ENCODE data around the gene ZNF213.
"Not testable (repeated sequence)": the region's sequence is repeated elsewhere in the genome, so short reads cannot be mapped to it uniquely, and the experiment has no call there.

Gene ZNF213

DNA sequence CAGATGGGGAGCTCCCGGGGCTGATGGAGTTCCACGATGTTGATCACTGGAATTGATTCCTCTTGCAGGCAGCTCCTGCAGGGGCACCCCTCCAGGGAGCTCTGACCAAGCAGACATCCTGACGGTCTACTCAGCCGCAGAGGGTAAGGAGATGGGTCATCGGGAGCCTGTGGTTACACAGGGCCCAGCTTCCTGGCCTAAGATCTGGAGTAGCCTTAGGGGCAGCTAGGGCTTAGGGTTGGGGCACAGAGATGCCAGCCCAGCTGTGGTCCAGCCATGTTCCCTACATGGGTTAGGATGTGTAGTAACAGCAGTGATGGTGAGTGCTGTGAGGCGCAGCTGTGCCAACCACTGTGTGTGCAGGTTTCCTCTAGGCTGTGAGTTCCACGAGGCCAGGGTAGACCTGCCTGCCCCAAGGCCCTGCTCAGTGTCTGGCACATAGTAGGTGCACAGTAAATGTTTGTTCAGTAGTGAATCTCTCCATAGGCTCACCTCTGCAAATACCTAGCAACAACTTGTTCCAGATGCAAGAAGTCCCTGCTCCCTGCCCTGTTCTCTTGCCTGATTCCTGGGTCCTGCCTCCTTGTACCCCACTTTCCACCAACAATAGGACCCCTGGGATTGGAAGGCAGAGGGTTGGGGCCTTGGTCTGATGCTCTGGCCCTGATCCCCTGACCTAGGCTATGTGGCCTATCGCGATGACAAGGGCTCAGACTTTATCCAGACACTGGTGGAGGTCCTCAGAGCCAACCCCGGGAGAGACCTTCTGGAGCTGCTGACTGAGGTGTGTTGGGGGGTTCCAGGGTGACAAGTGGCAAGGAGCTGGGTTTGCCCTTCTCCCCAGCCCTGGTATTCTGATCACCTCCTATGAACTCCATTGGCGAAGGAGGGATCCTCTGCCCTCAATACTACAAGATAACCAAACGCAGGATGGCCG, 13.7 kb downstream of the ZNF213 start:
- no peak for DNase-seq

DNA sequence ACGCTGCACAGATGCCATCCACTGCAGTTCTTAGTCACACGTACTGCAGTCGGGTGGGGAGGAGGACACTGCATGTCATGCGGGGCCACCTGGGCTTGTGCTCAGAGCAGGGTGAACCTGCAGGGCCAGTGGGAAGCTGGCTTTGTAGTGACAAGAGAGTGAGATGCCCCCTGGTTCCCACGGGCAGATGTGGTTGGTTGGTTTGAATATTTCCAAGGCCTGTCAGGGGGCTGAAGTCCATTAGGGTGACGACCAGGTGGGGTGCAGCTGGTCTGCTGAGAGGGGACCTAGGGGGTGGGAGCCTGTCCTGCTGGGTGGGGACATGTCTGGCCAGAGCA, 14.3 kb downstream of the ZNF213 start:
- no peak for DNase-seq

DNA sequence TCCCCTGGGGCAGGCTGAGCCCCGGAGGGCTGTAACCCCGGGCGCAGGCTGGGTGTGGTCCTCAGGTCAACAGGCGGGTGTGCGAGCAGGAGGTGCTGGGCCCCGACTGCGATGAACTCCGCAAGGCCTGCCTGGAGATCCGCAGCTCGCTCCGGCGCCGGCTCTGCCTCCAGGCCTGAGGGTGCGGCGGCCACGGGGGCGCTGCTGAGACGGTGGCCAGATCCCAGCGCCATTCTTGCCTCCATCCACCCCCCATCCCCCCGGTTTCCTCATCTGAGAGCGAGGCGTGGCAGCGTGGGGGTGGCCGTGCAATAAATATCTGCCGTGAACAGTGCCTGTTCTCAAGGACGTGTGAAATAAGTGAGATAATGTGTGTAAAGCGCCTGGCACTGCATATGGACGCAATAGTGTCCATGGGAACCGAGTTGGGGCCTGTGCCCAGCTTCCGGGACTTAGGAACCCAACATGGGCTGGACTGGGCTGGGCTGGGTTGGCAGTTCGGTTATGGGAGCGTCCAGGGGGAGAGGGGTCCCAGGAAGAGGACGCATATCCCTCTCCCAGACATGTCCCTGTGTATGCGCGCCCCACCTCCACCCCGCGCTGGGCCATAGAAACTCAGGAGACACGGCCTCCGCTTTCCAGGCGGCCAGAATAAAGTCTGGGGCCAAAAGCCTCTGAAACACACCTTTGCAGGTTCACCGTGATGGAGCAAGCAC, 15.0 kb downstream of the ZNF213 start:
- DNase-seq = peak; percentile 73

DNA sequence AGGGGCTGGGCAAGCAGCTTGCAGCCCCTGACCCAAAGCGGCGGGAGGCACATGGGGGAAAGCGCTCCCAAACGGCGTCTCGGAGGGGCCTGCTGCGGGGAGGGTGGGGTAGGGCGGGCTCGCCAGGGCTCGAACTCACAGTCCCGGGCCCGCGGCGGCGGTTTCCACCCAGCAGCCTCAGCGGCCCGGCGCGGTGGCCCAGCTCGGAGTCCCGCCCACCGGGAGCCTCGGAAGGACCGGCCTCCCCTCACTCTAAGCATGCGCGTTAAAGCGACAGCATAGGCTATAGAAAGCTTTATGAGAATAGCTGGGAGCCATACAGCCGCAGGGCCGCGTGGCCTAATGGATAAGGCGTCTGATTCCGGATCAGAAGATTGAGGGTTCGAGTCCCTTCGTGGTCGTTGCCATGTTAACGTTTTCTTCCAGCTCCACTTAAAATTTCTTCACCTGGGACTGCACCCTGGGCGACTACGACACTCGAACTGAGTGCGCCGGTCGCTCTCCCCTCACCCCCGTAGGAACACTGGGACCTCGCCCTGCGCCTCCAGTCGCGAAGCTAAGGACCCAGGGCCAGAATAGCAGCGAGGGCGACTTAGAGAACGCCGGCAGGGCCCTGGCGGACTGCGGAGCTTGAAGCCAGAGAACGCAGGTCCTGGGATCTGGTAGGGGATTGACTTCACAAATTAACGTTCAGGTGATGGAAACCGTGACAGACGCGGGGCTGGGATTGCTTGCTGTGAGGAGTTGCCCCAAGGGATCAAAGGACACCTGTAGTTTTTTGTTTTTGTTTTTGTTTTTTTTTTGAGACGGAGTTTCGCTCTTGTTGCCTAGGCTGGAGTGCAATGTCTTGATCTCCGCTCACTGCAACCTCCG, 15.8 kb downstream of the ZNF213 start:
- DNase-seq = peak; percentile 100

DNA sequence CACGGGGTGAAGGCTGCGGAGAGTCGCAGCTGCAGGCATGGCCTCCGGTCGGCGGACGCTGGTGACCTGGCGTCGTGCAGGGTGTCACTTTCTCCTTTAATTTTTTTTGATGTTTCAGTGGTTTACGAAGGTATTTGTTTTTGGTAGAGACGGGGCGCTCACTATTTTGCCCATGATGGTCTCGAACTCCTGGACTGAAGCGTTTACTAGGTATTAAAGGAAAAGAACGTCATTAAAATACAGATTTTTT, 17.1 kb downstream of the ZNF213 start:
- DNase-seq = peak; percentile 69

DNA sequence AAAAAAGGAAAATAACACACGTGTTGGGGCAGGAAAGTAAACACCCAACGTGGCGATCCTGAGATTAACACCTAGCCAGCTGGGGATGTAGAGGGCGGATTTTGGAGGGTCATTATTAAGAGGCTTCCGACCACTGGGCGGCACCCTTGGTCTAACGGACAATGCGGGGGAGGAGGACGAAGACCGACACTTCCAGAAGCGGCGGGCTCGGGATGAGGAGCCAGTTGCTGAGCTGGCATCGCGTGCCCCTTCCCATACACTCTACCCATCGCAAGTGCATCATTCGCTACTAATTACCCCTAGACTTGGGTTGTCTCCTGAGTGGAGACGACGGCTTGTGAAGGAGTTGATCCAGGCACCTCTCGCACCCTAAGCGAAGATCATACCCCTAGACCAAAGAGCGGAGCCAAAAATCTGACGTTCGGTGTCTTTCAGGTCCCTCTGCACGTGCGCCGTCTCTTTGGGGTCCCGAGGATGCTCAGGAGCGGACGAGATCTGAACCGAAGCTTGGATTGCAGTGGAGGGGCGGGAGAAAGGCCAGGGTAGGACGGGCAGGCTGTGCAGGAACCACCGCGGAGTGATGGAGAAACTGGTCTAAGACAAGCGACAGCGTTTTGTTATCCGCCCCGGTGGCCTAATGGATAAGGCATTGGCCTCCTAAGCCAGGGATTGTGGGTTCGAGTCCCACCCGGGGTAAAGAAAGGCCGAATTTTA, 17.6 kb downstream of the ZNF213 start:
- DNase-seq = peak; percentile 96

DNA sequence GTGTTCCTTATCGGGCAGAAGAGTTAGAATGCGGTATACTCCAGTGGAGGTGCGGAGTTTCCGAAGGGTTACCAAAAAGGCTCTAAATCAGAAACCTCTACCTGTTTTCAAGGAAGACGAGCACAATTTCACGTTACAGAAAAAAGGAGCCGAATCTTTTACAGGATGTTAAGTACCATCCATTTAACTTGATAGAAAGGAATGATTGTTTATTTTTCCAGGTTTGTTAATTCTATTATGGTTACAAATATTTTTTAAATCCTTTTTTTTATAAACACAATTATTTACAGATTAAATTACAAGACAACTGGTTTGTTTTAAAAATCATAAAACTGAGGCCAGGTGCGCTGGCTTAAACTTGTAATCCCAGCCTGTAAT, 18.2 kb downstream of the ZNF213 start:
- DNase-seq = no peak

DNA sequence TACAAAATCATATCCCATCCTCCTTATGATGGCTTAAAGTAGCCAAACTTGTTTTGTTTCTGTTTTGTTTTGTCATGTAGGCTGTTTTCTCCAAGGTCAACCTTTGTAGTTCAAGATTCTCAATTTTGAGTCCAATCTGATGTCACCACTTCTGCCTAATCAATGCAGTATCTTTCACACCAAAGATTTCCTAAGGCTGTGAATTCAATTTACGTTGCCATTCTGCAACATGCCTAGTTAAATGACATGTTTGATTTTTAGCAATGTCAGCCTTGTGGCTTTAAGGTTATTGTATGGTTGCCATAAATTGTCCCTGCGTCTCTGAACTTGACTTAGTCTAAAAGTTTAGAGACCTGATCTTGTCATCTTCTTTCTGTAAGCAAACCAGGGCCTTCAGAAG, 20.4 kb downstream of the ZNF213 start:
- DNase-seq = no peak

DNA sequence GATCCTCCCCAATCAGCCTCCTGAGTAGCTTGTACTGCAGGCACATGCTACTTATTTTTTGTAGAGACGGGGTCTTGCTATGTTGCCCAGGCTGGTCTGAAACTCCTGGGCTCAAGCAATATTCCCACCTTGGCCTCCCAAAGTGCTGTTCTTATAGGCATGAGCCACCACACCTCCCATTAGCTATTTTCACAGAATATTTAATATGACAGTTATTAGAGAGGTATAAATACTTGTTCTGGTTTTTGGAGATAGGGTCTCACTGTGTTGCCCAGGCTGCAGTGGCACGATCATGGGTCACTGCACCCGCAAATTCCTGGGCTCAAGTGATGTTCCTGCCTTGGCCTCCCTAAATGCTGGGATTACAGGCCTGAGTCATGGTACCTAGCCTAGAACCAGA, 21.1 kb downstream of the ZNF213 start:
- DNase-seq = no peak

DNA sequence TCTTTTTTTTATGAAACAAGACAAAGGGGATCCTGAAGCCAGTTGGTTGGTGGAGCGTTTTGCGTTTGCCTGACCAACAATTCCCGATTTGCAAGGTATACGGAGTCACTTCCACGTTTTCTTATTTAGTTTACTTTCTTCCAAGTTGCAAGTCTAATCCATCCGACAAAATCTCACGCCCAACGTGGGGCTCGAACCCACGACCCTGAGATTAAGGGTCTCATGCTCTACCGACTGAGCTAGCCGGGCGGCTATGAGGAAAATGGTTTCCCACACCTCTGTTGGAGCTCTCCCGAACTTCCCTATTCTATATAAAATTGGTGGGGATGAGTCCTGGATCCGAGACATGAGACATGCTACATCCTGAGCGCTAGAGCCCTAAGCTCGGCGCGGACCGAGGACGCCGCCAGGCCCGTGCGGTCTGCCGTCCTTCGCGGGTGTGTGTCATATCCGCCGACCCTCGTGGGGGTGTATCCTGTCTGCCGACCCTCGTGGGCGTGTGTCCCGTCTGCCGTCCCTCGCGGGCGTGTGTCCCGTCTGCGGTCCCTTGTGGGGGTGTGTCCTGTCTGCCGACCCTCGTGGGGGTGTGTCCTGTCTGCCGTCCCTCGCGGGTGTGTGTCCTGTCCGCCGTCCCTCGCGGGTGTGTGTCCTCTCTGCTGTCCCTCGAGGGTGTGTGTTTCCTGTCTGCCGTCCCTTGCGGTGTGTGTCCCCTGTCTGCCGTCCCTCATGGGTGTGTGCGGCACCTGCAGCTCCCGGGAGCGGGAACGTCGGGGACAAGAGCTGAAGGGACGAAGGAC, 22.6 kb downstream of the ZNF213 start:
- DNase-seq = peak; percentile 98

DNA sequence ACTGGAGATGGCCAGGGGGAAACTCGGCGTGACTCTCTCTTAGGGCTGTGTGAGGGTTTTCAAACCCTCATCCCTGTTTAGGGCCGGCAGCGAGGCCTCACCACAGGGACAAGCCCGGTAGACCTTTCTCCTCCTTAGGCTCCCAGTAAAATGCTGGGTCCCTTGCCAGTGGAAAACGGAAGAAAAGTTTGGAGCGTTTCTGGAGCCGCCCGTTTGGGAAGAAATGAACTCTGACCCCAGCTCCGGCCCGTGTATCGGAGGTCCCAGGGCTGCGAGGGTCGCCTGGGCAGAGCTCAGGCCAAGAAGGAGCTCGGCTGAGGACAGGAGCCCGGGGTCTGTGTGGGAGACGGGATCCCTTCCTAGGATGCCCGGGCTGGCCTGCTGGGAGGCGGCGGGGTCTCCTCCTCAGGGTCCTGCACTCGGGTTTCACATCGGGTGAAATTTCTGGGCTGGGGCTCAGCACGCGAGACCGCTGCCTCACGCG, 23.2 kb downstream of the ZNF213 start:
- no peak for DNase-seq

DNA sequence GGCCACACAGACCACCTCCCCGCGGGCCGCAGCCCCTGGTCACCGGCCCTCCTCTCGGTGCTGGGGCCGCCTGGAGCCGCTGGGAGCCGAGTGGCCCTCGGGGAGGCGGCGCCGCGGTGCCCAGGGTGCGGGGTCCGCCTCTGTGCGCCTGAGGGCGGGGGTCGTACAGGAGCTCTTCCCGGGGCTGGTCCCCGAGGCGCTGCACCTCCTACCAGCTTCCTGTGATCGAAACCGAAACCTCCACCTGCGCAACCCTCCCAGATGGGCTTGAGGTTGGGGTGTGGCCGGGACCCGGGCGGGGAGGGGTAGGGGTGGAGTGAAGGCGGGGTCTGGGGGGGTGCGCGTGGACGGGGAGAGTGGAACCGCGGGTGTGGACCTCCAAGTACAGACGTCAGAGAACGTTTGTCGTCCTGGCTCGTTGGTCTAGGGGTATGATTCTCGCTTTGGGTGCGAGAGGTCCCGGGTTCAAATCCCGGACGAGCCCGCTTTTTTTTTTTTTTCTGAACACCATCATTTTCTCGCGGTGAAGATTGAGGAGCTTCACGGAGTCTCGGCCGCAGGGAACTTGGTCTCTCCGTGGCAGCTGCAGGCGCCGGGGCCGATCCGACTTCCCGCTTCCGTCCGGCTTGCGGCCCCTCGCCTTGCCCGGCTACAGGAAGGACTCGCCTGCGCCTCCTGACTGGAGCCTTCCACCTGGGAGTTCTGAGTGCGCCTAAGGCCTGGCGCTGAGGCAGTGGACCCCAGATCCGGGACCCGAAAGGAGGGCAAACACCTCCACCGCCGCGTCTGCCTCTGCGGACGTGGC, 23.9 kb downstream of the ZNF213 start:
- DNase-seq = peak; percentile 95

DNA sequence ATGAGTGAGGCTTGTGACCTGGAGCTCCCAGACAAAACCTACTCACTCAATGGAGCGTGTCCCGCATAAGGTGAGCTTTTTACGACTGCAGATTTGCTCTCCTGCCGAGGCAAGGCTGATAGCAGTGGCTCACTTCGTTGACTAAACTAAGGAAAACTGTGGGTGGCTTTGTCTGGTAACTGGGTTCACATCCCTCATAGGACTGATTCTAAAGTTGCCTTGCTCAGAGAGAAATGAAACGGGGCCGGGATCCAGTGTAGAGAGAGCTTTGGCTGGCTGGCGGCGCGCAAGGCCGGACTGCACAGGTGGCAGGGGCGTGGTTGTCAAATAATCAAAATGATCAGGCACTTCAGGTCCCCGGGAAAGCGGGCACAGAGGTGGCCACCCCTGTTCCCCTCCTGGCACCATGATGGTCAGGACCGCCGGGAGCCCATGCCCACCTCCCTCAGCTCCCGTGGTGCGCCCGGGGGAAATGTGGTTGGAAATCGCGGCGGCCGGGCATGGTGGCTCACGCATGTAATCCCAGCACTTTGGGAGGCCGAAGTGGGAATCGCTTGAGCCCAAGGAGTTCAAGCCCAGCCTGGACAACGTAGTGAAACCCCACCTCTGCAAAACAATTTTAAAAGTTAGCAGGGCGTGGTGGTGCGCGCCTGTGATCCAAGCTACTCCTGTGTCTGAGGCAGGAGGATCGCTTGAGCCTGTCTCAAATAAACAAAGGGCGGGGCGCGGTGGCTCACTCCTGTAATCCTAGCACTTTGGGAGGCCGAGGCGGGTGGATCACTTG, 26.6 kb downstream of the ZNF213 start:
- peak; percentile 79 for DNase-seq

DNA sequence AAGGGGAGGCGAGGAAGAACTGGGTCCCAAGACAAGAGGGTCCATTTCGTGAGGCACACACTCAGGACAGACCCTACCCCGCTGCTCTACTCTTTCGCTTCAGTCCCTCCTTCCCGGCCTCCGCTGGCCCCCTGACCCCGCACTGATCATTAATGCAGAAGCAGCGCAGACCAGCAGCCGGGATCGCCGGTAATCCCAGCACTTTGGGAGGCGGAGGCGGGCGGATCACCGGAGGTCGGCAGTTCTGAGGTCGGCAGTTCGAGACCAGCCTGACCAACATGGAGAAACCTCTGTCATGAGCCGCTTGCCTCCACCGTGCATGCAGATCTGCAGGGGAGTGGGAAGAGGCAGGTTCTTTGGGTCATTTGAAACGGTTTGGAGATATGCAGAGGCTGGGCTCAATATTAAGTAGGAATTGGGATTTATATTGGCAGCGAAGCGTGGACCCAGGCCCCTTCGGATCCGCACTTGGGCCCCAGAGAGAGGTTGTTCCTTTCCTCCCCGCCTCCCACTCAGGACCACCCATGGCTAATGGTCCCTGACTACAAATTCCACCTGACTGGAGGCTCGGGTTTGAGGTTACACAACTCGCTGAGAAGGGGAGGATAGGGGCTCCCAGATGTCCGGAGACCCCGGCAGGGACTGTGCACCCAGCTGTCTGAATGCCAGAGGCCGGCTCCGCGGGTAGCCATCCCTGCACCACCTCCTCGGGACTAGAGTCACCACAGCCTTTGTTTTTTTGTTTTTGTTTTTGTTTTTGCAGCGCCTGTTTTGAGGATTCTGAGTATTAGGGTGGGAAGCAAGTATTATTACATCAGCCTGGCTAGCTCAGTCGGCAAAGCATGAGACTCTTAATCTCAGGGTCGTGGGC, 29.5 kb downstream of the ZNF213 start:
- no peak for DNase-seq

DNA sequence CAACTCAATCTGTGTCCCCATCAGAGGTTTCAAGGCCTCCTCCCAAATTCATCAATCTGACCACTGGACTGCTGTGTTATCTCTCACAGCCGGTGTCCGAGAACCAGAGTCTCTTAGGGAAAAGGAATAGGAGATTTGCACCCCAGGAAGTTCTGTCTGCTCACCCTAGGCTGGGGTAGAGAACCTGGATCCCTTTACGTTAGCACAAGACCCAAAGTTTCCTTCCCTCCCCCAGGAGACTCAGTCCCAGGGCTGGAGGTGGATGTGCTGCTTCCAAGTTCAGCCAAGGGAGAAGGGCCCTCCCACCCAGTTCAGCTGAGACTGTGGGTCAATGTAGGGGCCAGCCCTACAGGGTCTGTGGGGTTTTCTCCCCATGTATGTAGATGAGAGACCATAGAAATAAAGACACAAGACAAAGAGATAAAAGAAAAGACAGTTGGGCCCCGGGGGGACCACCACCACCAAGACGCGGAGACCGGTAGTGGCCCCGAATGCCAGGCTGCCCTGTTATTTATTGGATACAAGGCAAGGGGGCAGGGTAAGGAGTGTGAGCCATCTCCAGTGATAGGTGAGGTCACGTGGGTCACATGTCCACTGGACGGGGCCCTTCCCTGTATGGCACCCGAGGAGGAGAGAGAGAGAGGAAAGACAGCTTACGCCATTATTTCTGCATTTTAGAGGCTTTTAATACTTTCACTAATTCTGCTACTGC, 30.4 kb downstream of the ZNF213 start:
- no peak for DNase-seq

DNA sequence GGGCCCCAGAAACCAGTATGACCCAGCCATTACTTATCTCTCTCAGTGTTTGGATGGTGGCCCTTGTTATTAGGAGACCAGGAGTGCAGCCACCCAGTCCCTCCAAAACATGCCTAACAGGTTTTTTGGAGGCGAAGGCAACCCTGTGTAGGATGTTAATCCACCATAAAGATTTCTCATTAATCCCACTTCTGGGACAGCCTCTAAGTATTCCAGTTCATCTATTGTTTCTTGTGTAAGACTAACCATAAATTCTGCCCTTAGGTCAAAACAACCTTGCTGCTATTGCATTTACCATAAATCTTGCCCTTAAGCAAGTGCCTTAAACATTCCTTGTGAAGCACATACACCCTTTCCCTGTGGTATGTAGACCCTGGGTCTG, 31.7 kb downstream of the ZNF213 start:
- DNase-seq = no peak

DNA sequence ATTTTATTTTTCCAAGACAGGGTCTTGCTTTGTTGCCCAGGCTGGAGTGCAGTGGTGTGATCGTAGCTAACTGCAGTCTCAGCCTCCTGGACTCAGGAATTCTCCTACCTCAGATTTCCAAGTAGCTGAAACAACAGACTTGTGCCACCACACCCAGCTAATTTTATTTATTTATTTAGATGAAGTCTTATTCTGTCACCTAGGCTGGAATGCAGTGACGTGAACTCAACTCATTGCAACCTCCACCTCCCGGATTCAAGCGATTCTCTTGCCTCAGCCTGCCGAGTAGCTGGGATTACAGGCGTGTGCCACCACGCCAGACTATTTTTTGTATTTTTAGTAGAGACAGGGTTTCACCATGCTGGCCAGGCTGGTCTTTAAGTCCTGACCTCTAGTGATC, 33.9 kb downstream of the ZNF213 start:
- not testable (repeated sequence) for DNase-seq

DNA sequence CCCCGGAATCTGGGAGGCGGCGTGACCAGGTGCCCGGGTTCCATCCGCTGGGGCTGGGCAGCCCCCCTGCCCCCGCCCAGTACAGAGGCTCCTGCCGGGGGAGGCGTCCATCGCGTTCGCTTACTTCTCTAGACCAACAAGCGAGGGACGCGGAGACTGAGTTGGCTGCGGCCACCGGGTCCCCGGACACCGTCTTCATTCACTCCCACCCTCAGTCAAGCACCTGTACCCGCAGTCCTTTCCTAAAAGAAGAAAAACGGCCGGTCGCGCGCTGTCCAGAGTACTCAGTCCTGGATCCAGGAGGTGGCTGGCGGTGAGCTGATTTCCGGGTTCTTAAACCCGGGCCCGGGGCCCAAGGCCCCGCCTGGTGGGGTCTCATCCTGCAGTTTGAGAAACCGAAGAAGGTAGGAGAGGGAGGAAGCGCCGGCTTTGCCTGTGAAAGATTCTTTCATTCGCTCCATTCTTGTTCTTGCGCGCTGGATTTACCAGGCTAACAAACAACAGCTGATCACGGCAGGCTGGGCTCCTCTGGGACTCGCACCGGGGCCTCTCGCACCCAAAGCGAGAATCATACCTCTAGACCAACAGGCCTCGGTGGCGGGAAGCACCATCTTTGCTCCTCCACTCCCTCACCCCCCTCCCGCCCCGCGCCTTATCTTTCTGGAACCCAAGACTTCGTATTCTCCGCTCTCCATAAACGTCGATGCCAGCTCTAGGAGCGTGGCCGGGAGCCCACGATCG, 35.8 kb downstream of the ZNF213 start:
- peak; percentile 67 for DNase-seq
